K562 (cell line): ENCODE data around the gene SAPCD1. TPM values are rescaled to one million over a fixed set of nuclear protein-coding genes. Genes with fewer than 3 reads are reported as not detected.

Experiments
- ATAC-seq: fragments of 200-7000 bp; cut with Tn5 transposase; 3 replicates; pipeline ENCODE4 v1.9.1; 2020; ENCODE audit warnings: moderate library complexity
- BruUV-seq: library from RNA; stranded (reverse); fragments of 400-500 nt; replicated peaks from 2 replicates; lab custom pipeline; 2021; lab: Mats Ljungman, UMichigan
- CTCF ChIA-PET: fragments of 300-600 bp; formaldehyde crosslinking; extraction: SDS; loops from one replicate; lab custom pipeline; 2021; ENCODE audit warnings: low intra/inter-chr PET ratio; lab: Yijun Ruan, JAX
- POLR2A ChIA-PET: fragments of 300-600, 350-650 bp; sonication (Branson Sonifier 250); formaldehyde crosslinking; extraction: SDS; loops from one replicate; lab custom pipeline; 2021; ENCODE audit warnings: antibody characterized with exemption, inconsistent platforms; lab: Yijun Ruan, JAX
- DNase-seq, 4 experiments: peaks; one replicate each; pipeline versions ENCODE4 v3.0.0 to v3.0.0-alpha.2; 2011 to 2018; ENCODE audit warnings: low spot score in 3 of 4, mixed read lengths in 3 of 4; ENCODE audit errors: extremely low read depth in 1 of 4
- FAIRE-seq: peaks from 2 replicates; lab custom pipeline; 2011; peaks lifted over from hg19 to GRCh38; lab: Jason Lieb, UNC
- H2AFZ ChIP-seq: 2 replicates; pipeline ENCODE4 v1.6.0; 2011; ENCODE audit warnings: low read depth, low read length, control low read depth, inconsistent platforms
- H3K27ac ChIP-seq: fragments of 200-600 bp; 3 replicates; pipeline ENCODE4 v1.8.0; 2011; ENCODE audit warnings: low read depth, mild to moderate bottlenecking, control low read depth, inconsistent platforms, low read length, moderate library complexity, mixed read lengths; ENCODE audit errors: extremely low read depth
- H3K27me3 ChIP-seq, 2 experiments: fragments of 300-600 bp in 1 of 2; 2 replicates in 1 of 2; 3 replicates in 1 of 2; pipeline versions ENCODE4 v1.6.0 to v1.8.0; 2011; ENCODE audit warnings: inconsistent platforms in 2 of 2, low read length in 2 of 2, mild to moderate bottlenecking in 1 of 2, mixed read lengths in 1 of 2, moderate library complexity in 1 of 2; ENCODE audit not compliant: control insufficient read depth in 2 of 2, insufficient read depth in 2 of 2
- H3K36me3 ChIP-seq: fragments of 300-600 bp; 3 replicates; pipeline ENCODE4 v1.8.0; 2011; ENCODE audit warnings: mild to moderate bottlenecking, low read length, inconsistent platforms; ENCODE audit not compliant: control insufficient read depth, insufficient read depth
- H3K4me1 ChIP-seq, 2 experiments: fragments of 200-600 bp in 1 of 2; replicated peaks in 1 of 2; 2 replicates in 1 of 2; 3 replicates in 1 of 2; pipeline versions ENCODE4 v1.5.1 to v1.8.0; 2011; ENCODE audit warnings: inconsistent platforms in 2 of 2, low read length in 2 of 2, mild to moderate bottlenecking in 1 of 2, mixed read lengths in 1 of 2, moderate library complexity in 1 of 2; ENCODE audit not compliant: control insufficient read depth in 2 of 2, insufficient read depth in 2 of 2
- H3K4me2 ChIP-seq: 2 replicates; pipeline ENCODE4 v1.6.1; 2011; ENCODE audit warnings: low read length, control low read depth, inconsistent platforms, mixed read lengths; ENCODE audit not compliant: insufficient read depth
- H3K4me3 ChIP-seq: fragments of 200-600 bp; sonication (generic), shearing (Covaris generic); 2 replicates; pipeline ENCODE4 v1.5.1; 2016; ENCODE audit warnings: control low read depth, inconsistent platforms
- H3K79me2 ChIP-seq: fragments of 200-600 bp; 3 replicates; pipeline ENCODE4 v1.8.0; 2011; ENCODE audit warnings: low read length, inconsistent platforms; ENCODE audit not compliant: control insufficient read depth, insufficient read depth
- H3K9ac ChIP-seq, 2 experiments: 2 replicates each; pipeline versions ENCODE4 v1.6.0 to v1.6.1; 2011; ENCODE audit warnings: low read depth in 2 of 2, low read length in 2 of 2, control low read depth in 1 of 2, inconsistent platforms in 1 of 2, mild to moderate bottlenecking in 1 of 2, mixed read lengths in 1 of 2; ENCODE audit not compliant: insufficient read depth in 1 of 2
- H3K9me1 ChIP-seq: one replicate; pipeline ENCODE4 v1.6.0; 2011; ENCODE audit warnings: inconsistent platforms, mild to moderate bottlenecking, low read length, moderate library complexity; ENCODE audit not compliant: control insufficient read depth, insufficient read depth
- H3K9me3 ChIP-seq: replicated peaks from 2 replicates; pipeline ENCODE4 v1.5.1; 2011; ENCODE audit warnings: low read depth, low read length, inconsistent platforms; ENCODE audit not compliant: control insufficient read depth, insufficient read depth
- H4K20me1 ChIP-seq: replicated peaks from 2 replicates; pipeline ENCODE4 v1.6.1; 2011; ENCODE audit warnings: low read length, inconsistent platforms, mixed read lengths; ENCODE audit not compliant: control insufficient read depth, insufficient read depth
- E2F4 ChIP-seq: sonication (generic); formaldehyde crosslinking; IDR thresholded peaks from 2 replicates; pipeline ENCODE4 v1.8.0; 2022; ENCODE audit warnings: mild to moderate bottlenecking, low read depth, missing genetic modification reagents
- KAT8 ChIP-seq: fragments of 450-650 bp; IDR thresholded peaks from 2 replicates; pipeline ENCODE4 v1.6.1; 2016; ENCODE audit warnings: low read depth, mild to moderate bottlenecking
- TFAP4 ChIP-seq: sonication (generic); formaldehyde crosslinking; IDR thresholded peaks from 2 replicates; pipeline ENCODE4 v1.8.0; 2022; ENCODE audit warnings: missing genetic modification reagents, mild to moderate bottlenecking, moderate library complexity, borderline replicate concordance
- ZBTB49 ChIP-seq: sonication (generic); formaldehyde crosslinking; IDR thresholded peaks from 2 replicates; pipeline ENCODE4 v1.8.0; 2022; ENCODE audit warnings: missing genetic modification reagents, mild to moderate bottlenecking, borderline replicate concordance
- WGBS: fragments of 100-300 bp; shearing (Covaris generic); methylation state at CpG from one replicate; pipeline ENCODE4 v1.1.6; 2016; ENCODE audit warnings: low coverage, mixed read lengths; ENCODE audit not compliant: insufficient coverage; ENCODE audit errors: missing lambda C conversion rate; 5-methylcytosine and 5-hydroxymethylcytosine counted together
- in situ Hi-C: fragments of 300-500 bp; cut with MboI; formaldehyde crosslinking; loops from 4 replicates; pipeline ENCODE4 v1.15.0; 2018; ENCODE audit warnings: inconsistent platforms, mixed read lengths
- intact Hi-C: fragments of 100-400 bp; cut with micrococcal nuclease; formaldehyde crosslinking; loops from 2 replicates; pipeline ENCODE4 v1.14.2; 2022
- polyA plus RNA-seq, 8 experiments: library from polyadenylated mRNA; depleted of rRNA in 4 of 8; stranded (reverse) in 5 of 8; unstranded in 3 of 8; fragments of >200 nt; fragmentation: Nextera tagmentation in 2 of 8; fragmentation: Illumina TruSeq in 1 of 8; extraction: Ambion mirVana in 2 of 8; extraction: Trizol in 1 of 8; gene quantifications; 2 replicates each; pipeline versions ENCODE4 v1.2.1 to v1.2.3, GENCODE V29; 2011 to 2014; ENCODE audit warnings: inconsistent platforms in 1 of 8, missing spikeins in 1 of 8
- total RNA-seq, 7 experiments: library from RNA; depleted of rRNA in 6 of 7; stranded (reverse); fragments of >200 nt in 6 of 7; fragmentation: Illumina TruSeq in 2 of 7; extraction: Trizol in 2 of 7; gene quantifications; 2 replicates each; pipeline versions ENCODE4 v1.2.1 to v1.2.3, GENCODE V29; 2011 to 2021; ENCODE audit warnings: low replicate concordance in 1 of 7

The SAPCD1 gene
- total and polyA plus RNA-seq, 9 of the 15 experiments (the other 6 are each of a cell fraction or from before 2014, with no cell fraction given), result 2.6 to 30.2 (median 7.4) TPM

- Histone ChIP-seq H2AFZ (no peak within 1 kb of the TSS), H3K4me3 (no peak within 1 kb of the TSS), H3K36me3 (peaks cover 6% of the 10 kb centered on the region; the same call in 1 of the 3 replicates), H3K9me1 (no peaks in the 10 kb centered on the region), H3K79me2 (no peaks in the 10 kb centered on the region), H4K20me1 (no peaks in the 10 kb centered on the region), H3K27me3 (no peaks in the 10 kb centered on the region), H3K9me3 (no peaks in the 10 kb centered on the region), H3K9ac (peak within 1 kb of the TSS in 1 of 2 experiments; percentile 31; a peak in 1 of 4 replicates), H3K4me2 (no peak within 1 kb of the TSS), H3K4me1 (peaks cover 26 to 31% of the 10 kb centered on the region in 2 experiments), H3K27ac (no peak within 1 kb of the TSS)
- 15% methylated on average over 4 of the region's 4 CpGs for WGBS
- intact Hi-C loops (no loop called here), in situ Hi-C loops (no loop called here)
- ChIA-PET CTCF (no interaction called here), POLR2A (interaction anchor here (0.6 to 15.0 kb wide), 10 partner anchors 10 to 367 kb away, joined by 3 to 236 read pairs (median 6); partner anchors contain the start of genes ABHD16A, CLIC1, CSNK2B and DDAH2)
- DNase-seq (no peak), FAIRE-seq (no peak), ATAC-seq (no peak)
- TF ChIP-seq KAT8 (no peak), ZBTB49 (CRISPR knock-in tag) (no peak), TFAP4 (CRISPR knock-in tag) (0 out of 2 replicates have a peak, but pooled peaks have one; percentile 26), E2F4 (CRISPR knock-in tag) (no peak)
- no TSS peak for BruUV-seq
Measured at GRCh38 chr6:31721351-31722020, 41.0 kb upstream of the SAPCD1 start, which contains the start of gene LY6G6C. LY6G6C (minus strand) TSS chr6:31721746; CDS start chr6:31721679, 67 bp downstream.
